ENCODE data around the gene DOCK8. TPM values are rescaled to one million over a fixed set of nuclear protein-coding genes. Genes with fewer than 3 reads are reported as not detected.

Gene DOCK8
- total RNA-seq, 1 experiment from 2014 or later: 7.5 TPM

GRCh38 chr9:219670-220365, 5.2 kb downstream of the DOCK8 start:
- H3K27ac ChIP-seq: no peak overlapping the region
- H3K4me2 ChIP-seq: no peak overlapping the region
- no peaks in the 10 kb centered on the region for H3K9me3 ChIP-seq (ENCODE audit: insufficient read depth, low read depth)
- no peaks in the 10 kb centered on the region for H3K27me3 ChIP-seq (ENCODE audit: insufficient read depth, low read depth)
- intact Hi-C loops (cut with micrococcal nuclease; ENCODE audit: unreplicated experiment): no loop called here
- H3K4me3 ChIP-seq: no peak overlapping the region
- no peaks in the 10 kb centered on the region for H4K20me1 ChIP-seq (ENCODE audit: insufficient read depth)
- H3F3A ChIP-seq (ENCODE audit: insufficient read depth, low read depth): no peaks in the 10 kb centered on the region
- no peak overlapping the region for H2AFZ ChIP-seq
- BruUV-seq (replicated peaks): no TSS peak
- H3K4me1 ChIP-seq (replicated peaks; ENCODE audit: insufficient read depth): peaks cover 18% of the 10 kb centered on the region
- H3K36me3 ChIP-seq (ENCODE audit: low read depth): no peaks in the 10 kb centered on the region
- DNase-seq: no peak
- no peaks in the 10 kb centered on the region for H3K79me2 ChIP-seq (ENCODE audit: low read depth)
- H3K9me2 ChIP-seq (ENCODE audit: insufficient read depth): no peaks in the 10 kb centered on the region
- CTCF ChIA-PET: no interaction called here
- TF ChIP-seq EZH2 (IDR thresholded peaks at IDR 0.05; ENCODE audit: low read depth): no peak
- TF ChIP-seq, protein P1, sequence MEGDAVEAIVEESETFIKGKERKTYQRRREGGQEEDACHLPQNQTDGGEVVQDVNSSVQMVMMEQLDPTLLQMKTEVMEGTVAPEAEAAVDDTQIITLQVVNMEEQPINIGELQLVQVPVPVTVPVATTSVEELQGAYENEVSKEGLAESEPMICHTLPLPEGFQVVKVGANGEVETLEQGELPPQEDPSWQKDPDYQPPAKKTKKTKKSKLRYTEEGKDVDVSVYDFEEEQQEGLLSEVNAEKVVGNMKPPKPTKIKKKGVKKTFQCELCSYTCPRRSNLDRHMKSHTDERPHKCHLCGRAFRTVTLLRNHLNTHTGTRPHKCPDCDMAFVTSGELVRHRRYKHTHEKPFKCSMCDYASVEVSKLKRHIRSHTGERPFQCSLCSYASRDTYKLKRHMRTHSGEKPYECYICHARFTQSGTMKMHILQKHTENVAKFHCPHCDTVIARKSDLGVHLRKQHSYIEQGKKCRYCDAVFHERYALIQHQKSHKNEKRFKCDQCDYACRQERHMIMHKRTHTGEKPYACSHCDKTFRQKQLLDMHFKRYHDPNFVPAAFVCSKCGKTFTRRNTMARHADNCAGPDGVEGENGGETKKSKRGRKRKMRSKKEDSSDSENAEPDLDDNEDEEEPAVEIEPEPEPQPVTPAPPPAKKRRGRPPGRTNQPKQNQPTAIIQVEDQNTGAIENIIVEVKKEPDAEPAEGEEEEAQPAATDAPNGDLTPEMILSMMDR (conservative IDR thresholded peaks at IDR 0.05): no peak
- POLR2A ChIA-PET (ENCODE audit: unreplicated experiment): no interaction called here

- Histone ChIP-seq H3K9me2 (ENCODE audit: insufficient read depth) (no peaks in the 10 kb centered on the region), H3K4me3 (no peak overlapping the region), H3K4me1 (replicated peaks; ENCODE audit: insufficient read depth) (peaks cover 34% of the 10 kb centered on the region), H3K4me2 (peak overlapping the region; percentile 19; the same call in 1 of the 2 replicates), H3K27ac (no peak overlapping the region), H3K79me2 (ENCODE audit: low read depth) (no peaks in the 10 kb centered on the region), H3K9me3 (ENCODE audit: insufficient read depth, low read depth) (no peaks in the 10 kb centered on the region), H4K20me1 (ENCODE audit: insufficient read depth) (no peaks in the 10 kb centered on the region), H3K36me3 (ENCODE audit: low read depth) (no peaks in the 10 kb centered on the region), H3K27me3 (ENCODE audit: insufficient read depth, low read depth) (no peaks in the 10 kb centered on the region), H2AFZ (no peak overlapping the region), H3F3A (ENCODE audit: insufficient read depth, low read depth) (peaks cover 5% of the 10 kb centered on the region; the same call in 1 of the 2 replicates)
- no peak for TF ChIP-seq EZH2 (IDR thresholded peaks at IDR 0.05; ENCODE audit: low read depth)
- TF ChIP-seq, protein P1 (conservative IDR thresholded peaks at IDR 0.05): no peak
- ChIA-PET POLR2A (ENCODE audit: unreplicated experiment) (no interaction called here), CTCF (no interaction called here)
- peak in 1 of 2 experiments; percentile 57 for DNase-seq
- BruUV-seq (replicated peaks): no TSS peak
- intact Hi-C loops (cut with micrococcal nuclease; ENCODE audit: unreplicated experiment): no loop called here
Measured at GRCh38 chr9:221989-222776, 7.5 kb downstream of the DOCK8 start.

DNA sequence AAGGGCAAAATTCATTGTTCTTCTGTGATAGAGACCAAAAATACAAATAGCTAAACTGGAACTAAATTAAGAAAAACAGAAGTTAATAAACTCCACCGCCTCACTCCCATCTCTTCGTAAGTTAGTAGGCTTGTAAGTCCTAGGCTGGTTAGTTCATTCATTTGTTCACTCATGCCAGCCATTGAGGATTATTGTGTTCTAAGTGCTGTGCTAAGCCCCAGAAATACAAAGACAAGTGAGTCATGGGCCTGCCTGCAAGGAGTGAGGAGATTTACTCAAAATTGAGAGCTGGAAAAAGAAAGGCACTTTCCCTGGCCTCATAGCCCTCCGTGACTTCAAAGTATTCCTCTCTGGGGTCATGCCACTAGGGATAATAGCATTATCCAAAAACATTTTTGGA, 8.5 kb downstream of the DOCK8 start:
- H3K4me2 ChIP-seq: no peak overlapping the region
- no peaks in the 10 kb centered on the region for H3K27me3 ChIP-seq (ENCODE audit: insufficient read depth, low read depth)
- no peak overlapping the region for H3K27ac ChIP-seq
- H2AFZ ChIP-seq: no peak overlapping the region
- H3F3A ChIP-seq (ENCODE audit: insufficient read depth, low read depth): peaks cover 5% of the 10 kb centered on the region; the same call in 1 of the 2 replicates
- no peaks in the 10 kb centered on the region for H3K9me2 ChIP-seq (ENCODE audit: insufficient read depth)
- no TSS peak for BruUV-seq (replicated peaks)
- ChIA-PET POLR2A (ENCODE audit: unreplicated experiment) (no interaction called here), CTCF (no interaction called here)
- no peaks in the 10 kb centered on the region for H3K79me2 ChIP-seq (ENCODE audit: low read depth)
- H3K36me3 ChIP-seq (ENCODE audit: low read depth): no peaks in the 10 kb centered on the region
- intact Hi-C loops (cut with micrococcal nuclease; ENCODE audit: unreplicated experiment): no loop called here
- H3K4me3 ChIP-seq: no peak overlapping the region
- no peak for DNase-seq
- TF ChIP-seq, protein P1 (conservative IDR thresholded peaks at IDR 0.05): no peak
- no peak for TF ChIP-seq EZH2 (IDR thresholded peaks at IDR 0.05; ENCODE audit: low read depth)
- peaks cover 34% of the 10 kb centered on the region for H3K4me1 ChIP-seq (replicated peaks; ENCODE audit: insufficient read depth)
- H3K9me3 ChIP-seq (ENCODE audit: insufficient read depth, low read depth): no peaks in the 10 kb centered on the region
- H4K20me1 ChIP-seq (ENCODE audit: insufficient read depth): no peaks in the 10 kb centered on the region

All from PC-9 (cell line).